ENCODE data around the gene DUSP5.

Gene DUSP5

GRCh38 chr10:110502072-110502845 lies 4.6 kb downstream of the DUSP5 start:
- TF ChIP-seq TAF1 (IDR thresholded peaks at IDR 0.05; ENCODE audit: low read depth) (no peak), ZBTB7A (IDR thresholded peaks at IDR 0.05; ENCODE audit: low read depth) (no peak), NFIC (IDR thresholded peaks at IDR 0.05) (no peak), MAX (IDR thresholded peaks at IDR 0.05) (no peak), TCF12 (IDR thresholded peaks at IDR 0.05; ENCODE audit: low read depth) (no peak), YY1 (IDR thresholded peaks at IDR 0.05; ENCODE audit: low read depth) (no peak), TEAD4 (IDR thresholded peaks at IDR 0.05) (no peak), EP300 (IDR thresholded peaks at IDR 0.05; ENCODE audit: borderline replicate concordance) (no peak)
- TF ChIP-seq, protein P1, sequence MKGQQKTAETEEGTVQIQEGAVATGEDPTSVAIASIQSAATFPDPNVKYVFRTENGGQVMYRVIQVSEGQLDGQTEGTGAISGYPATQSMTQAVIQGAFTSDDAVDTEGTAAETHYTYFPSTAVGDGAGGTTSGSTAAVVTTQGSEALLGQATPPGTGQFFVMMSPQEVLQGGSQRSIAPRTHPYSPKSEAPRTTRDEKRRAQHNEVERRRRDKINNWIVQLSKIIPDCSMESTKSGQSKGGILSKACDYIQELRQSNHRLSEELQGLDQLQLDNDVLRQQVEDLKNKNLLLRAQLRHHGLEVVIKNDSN (IDR thresholded peaks at IDR 0.05) = no peak
- TF ChIP-seq, protein P2, sequence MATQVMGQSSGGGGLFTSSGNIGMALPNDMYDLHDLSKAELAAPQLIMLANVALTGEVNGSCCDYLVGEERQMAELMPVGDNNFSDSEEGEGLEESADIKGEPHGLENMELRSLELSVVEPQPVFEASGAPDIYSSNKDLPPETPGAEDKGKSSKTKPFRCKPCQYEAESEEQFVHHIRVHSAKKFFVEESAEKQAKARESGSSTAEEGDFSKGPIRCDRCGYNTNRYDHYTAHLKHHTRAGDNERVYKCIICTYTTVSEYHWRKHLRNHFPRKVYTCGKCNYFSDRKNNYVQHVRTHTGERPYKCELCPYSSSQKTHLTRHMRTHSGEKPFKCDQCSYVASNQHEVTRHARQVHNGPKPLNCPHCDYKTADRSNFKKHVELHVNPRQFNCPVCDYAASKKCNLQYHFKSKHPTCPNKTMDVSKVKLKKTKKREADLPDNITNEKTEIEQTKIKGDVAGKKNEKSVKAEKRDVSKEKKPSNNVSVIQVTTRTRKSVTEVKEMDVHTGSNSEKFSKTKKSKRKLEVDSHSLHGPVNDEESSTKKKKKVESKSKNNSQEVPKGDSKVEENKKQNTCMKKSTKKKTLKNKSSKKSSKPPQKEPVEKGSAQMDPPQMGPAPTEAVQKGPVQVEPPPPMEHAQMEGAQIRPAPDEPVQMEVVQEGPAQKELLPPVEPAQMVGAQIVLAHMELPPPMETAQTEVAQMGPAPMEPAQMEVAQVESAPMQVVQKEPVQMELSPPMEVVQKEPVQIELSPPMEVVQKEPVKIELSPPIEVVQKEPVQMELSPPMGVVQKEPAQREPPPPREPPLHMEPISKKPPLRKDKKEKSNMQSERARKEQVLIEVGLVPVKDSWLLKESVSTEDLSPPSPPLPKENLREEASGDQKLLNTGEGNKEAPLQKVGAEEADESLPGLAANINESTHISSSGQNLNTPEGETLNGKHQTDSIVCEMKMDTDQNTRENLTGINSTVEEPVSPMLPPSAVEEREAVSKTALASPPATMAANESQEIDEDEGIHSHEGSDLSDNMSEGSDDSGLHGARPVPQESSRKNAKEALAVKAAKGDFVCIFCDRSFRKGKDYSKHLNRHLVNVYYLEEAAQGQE (IDR thresholded peaks at IDR 0.05; ENCODE audit: low read depth) = no peak

- TF ChIP-seq YY1 (IDR thresholded peaks at IDR 0.05; ENCODE audit: low read depth) (no peak), CEBPB (IDR thresholded peaks at IDR 0.05) (no peak), FOXM1 (IDR thresholded peaks at IDR 0.05; ENCODE audit: borderline replicate concordance, low read depth) (no peak), MAX (IDR thresholded peaks at IDR 0.05) (no peak), EGR1 (IDR thresholded peaks at IDR 0.05) (no peak), EP300 (IDR thresholded peaks at IDR 0.05; ENCODE audit: borderline replicate concordance) (no peak)
- TF ChIP-seq, protein P2 (IDR thresholded peaks at IDR 0.05; ENCODE audit: low read depth) = no peak
Measured at GRCh38 chr10:110502851-110503301, 5.2 kb downstream of the DUSP5 start.

DNA sequence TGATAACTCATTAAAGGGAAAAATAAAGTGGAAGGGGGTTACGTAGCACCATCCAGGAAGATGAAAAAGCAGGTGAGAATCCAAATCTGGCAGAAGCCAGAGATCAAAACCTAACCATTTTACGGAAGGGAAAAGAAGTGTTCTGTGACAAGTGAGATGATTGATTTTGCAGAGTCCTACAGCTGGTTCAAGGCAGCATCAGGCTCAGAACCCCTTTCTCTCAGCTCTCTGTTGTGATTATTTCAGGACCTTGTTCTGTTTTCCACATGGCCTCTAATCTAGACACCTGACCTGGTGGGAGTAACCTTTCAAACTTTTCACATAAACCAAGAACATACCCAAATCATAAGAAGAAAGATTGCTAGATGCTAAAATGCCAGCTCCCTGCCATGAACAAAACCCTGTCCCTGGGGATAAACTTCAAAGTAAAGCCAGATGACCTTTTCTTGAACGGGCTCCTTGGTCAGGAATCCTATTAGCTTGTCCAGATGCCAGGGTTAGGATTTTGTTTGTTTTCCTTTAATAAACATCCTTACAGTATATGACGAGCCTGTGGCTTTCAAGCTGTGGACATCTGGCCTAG lies 5.9 kb downstream of the DUSP5 start:
- no peak for TF ChIP-seq CEBPB (IDR thresholded peaks at IDR 0.05)
- TF ChIP-seq FOXM1 (IDR thresholded peaks at IDR 0.05; ENCODE audit: borderline replicate concordance, low read depth) = no peak
- TF ChIP-seq TAF1 (IDR thresholded peaks at IDR 0.05; ENCODE audit: low read depth) = no peak
- no peak for TF ChIP-seq CREB1 (IDR thresholded peaks at IDR 0.05; ENCODE audit: low read depth)
- TF ChIP-seq RAD21 (IDR thresholded peaks at IDR 0.05; ENCODE audit: low read depth) = no peak
- no peak for TF ChIP-seq MAX (IDR thresholded peaks at IDR 0.05)
- TF ChIP-seq TEAD4 (IDR thresholded peaks at IDR 0.05) = no peak
- TF ChIP-seq, protein P1 (IDR thresholded peaks at IDR 0.05) = no peak

GRCh38 chr10:110504111-110504735 lies 6.5 kb downstream of the DUSP5 start:
- TF ChIP-seq YY1 (IDR thresholded peaks at IDR 0.05; ENCODE audit: low read depth) (no peak), ZBTB7A (IDR thresholded peaks at IDR 0.05; ENCODE audit: low read depth) (no peak), RAD21 (IDR thresholded peaks at IDR 0.05; ENCODE audit: low read depth) (no peak), EGR1 (IDR thresholded peaks at IDR 0.05) (no peak), TEAD4 (IDR thresholded peaks at IDR 0.05) (no peak), MAX (IDR thresholded peaks at IDR 0.05) (no peak), NFIC (IDR thresholded peaks at IDR 0.05) (no peak)
- TF ChIP-seq, protein P1 (IDR thresholded peaks at IDR 0.05) = no peak

All from Ishikawa (cell line).